GM19328 (cell line): ENCODE data around the gene BBS9.

Experiments
- ATAC-seq: cut with Tn5 transposase; IDR thresholded peaks from one replicate; pipeline ENCODE4 v1.9.1; 2021; ENCODE audit warnings: mild to moderate bottlenecking, moderate library complexity; ENCODE audit not compliant: unreplicated experiment

BBS9 gene

DNA sequence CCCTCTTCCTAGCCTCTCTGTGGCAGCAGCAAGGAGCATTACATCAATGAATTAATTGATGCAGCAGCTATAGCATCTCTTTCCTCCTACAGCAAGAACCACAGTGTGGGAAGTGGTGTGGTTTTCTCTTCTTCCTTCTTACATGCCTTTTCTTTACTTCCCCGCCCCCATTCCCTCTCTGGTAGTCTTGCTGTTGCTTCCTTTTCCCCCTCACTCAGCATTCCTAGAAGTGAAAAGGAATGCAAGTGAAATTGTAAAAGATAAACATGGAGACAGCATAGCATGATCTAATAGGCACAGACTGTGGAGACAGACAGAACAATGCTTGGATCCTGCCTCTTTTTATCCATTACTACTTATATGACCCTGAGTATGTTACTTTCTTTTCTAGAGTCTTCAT is 405.5 kb downstream of the BBS9 start:
- no peak for ATAC-seq

DNA sequence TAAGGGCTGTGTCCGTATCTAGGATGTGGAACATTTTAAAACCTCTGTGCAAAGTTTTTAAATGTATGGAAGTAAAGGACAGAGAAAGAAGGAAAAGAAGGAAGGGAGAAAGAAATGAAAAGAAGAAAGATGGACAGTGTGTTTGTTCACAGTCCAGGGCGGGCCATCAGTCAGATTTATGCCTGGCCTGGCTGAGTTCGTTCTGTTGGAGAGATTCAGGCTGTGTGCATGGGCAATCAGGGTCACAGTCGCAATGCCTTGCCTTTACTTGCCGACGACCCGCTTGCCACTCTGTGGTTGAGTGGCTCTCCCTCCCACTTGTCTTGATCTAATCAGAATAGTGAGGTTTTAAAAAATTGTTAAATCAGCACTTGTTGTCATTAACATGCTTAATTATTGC is 406.6 kb downstream of the BBS9 start:
- no peak for ATAC-seq

DNA sequence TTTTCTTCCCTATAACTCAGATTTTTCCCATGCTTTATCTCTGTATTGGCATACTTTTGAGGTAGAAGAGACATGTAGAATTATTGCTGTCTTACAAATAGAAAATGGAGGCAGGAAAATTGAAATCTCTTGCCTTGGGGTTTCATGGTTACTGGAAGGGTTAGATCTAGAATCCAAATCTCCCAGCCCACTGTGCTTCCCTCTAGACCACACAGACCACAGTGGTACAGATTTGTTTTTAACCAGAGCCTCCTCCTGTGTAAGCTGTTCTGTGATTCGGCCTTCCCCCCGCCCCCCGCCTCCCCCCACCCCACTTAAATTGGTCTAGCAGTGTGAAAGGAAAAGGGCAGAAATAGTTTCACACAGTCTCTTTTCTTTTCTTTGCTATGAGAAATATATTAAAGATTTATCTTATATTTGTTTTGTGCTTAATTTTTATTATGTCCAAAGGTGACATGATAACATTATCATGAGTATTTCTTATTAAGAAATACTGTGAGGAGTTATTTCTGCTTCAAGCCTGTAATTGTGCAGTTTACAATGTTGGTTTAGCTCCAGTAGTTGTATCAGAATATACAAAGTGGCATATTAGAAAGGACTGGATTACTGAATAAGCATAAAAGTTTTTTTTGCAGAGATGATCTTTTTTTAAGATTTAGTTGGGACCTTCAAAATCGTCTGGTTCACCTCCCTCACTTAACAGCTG is 407.2 kb downstream of the BBS9 start:
- ATAC-seq: no peak

- ATAC-seq: no peak
Observed at GRCh38 chr7:33537104-33537477, 407.7 kb downstream of the BBS9 start.

GRCh38 chr7:33539198-33539597 is 409.8 kb downstream of the BBS9 start:
- ATAC-seq: no peak

DNA sequence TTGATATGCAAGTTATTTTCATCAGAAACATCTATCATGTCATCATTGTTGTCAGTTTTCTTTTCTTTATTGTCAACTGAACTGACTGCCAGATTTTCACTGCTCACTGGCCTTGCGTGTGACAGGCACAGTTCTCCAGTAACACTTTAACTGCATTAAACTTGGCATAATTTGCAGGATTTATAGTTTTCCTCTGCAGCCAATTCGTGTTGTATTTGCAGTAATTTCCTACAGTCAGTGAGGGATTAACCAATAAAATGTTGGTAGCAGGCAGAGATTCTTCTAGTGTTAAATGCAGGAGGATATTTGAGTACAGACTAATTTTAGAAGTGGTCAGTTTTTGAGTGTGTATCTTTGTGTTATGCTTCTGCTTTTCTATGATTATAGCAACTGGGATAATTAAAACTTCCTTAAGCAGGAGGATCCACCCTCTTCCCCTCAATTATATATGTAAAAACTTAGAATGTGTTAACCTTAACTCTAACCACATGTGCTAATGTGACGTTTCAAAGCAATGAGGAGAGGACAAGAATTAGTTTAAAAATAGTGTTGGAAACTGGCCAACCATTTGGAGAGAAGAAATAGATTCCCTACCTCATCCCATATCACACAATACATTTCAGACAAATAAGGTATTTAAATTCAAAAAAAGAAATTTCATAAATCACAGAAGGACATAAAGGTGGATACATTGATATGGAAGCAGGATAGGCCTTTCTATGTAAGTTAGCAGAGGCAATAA is 410.5 kb downstream of the BBS9 start:
- no peak for ATAC-seq

DNA sequence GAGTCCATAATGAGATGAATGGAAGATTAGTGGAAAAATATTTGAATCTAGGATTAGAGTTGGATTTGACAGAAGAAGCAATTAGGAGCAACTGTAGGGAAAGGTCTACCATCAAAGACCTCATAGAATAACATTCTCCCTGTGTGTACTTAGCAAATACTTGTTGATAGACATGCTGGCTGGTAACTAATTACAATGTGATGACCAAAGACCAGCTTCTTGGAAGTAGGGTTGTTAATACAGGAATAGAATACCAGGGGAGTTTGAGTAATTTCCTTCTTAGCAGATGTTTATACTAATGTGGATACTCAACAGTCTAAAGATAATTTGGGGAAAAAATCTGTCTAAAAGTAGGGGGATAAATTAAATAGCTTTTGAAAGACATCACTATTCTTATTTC is 418.5 kb downstream of the BBS9 start:
- no peak for ATAC-seq

DNA sequence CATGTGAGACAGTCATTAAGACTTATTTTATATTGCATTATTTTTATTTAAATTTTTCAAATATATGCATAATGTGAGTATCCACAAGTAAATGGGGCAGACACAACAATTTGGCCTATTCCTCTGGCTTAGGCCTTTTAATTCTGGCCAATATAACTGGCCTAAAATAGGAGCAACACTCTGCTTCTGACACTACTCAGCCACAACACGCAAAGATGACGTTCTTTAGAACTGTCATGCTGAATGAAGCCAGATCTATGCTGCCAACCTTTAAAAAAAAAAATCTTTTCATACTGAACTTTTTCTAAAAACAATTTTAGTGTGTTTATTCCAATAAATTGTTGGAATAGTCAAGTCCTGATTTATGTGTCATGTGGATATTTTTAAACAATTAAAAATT is 421.0 kb downstream of the BBS9 start:
- no peak for ATAC-seq

DNA sequence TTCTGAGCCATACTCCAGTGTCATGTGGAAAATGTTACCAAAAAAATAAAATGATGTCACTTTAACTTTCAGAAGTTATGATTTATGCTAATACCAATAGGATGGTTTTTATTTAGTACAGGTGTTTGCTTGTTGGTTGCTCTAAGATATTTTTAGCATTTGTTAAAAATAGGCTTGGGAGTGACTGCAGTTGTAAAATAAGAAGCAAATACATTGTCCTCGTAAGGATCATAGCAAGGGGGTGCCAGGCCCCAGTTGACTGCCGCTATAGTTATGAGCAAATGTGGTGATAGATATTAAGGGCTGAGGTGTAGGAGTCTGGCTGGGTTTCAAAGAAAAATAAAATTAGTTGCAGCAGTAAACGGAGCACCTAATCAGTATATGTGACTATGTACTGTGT is 421.6 kb downstream of the BBS9 start:
- ATAC-seq: no peak

DNA sequence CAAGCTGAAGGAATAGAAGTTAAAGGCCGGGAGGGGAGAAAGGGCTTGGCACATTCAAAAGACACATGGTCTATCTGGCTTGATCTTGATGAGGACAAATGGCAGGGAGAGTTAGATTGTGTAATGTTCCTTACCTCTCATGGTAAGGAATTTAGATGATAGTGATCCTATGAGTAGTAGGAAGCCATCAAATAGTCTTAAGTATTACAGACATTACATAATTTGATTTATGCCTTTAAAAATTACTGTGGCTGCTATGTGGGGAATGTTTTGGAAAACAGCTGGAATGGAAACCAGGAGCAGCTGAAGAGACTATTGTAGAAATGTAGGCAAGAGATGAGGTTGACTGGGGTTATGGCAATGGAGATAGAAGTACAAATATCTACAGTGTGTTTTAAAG is 424.7 kb downstream of the BBS9 start:
- ATAC-seq: no peak

GRCh38 chr7:33554576-33554975 is 425.2 kb downstream of the BBS9 start:
- no peak for ATAC-seq

GRCh38 chr7:33556472-33556871 is 427.1 kb downstream of the BBS9 start:
- ATAC-seq: no peak

GRCh38 chr7:33558549-33559323 is 429.4 kb downstream of the BBS9 start:
- no peak for ATAC-seq

- no peak for ATAC-seq
Observed at GRCh38 chr7:33559324-33559710, 430.0 kb downstream of the BBS9 start.

GRCh38 chr7:33562996-33563395 is 433.6 kb downstream of the BBS9 start:
- no peak for ATAC-seq

GRCh38 chr7:33563651-33564050 is 434.3 kb downstream of the BBS9 start:
- ATAC-seq: no peak

DNA sequence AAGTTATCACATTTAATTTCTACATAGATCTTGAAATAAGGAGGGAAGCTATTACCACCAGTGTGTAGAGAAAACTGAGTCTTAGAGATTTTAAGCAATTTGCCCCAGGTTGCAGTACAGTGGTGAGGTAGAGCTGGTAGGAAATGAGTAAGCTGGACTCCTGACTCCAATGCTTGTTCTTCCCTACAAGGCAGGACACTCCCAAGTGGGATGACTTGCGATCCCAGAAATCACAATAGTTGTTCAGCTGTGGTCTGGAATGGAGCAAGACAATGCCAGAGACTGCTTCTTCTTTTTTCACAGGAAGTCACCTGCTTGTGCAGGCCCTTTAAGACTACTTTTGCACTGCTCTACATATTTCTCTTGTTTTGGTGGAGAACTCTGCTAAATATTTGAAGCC is 448.8 kb downstream of the BBS9 start:
- no peak for ATAC-seq

DNA sequence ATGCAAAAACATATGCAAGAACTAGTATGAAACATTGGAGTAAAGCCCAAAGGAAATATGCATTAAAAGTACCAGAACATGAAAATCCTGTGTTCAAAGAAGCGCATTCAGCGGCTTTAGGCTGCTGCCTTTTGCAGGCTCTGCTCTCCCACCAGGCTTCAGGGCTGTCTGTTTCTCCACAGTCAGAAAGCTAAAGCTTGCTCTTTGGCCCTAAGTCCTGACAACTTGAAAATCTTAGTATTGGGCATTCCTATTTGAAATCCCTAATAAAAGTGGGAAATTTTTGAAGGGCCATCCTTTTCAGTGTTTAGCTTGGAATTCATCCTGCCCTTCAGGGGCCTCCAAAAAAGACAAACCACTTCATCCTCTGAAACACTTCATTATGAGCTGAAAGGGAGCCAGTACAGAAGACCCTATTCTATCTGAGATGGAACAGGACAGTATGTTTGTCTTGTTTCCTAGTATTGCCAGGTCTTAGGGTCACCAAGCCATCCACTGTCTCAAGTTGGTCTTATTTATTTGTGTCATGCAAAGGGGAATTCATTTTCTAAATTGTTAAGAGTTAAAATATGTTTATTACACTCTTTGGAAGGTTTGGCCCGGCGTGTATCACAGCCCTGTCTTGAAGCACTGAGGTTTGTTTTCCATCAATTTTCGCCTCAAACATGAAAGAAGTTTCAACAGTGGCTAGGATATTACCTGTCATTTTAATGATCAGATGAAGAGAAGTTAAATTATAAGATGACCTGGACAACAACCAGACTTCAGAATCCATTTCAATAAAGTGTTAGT is 449.7 kb downstream of the BBS9 start:
- ATAC-seq: no peak

GRCh38 chr7:33579673-33579960 is 450.3 kb downstream of the BBS9 start:
- no peak for ATAC-seq

DNA sequence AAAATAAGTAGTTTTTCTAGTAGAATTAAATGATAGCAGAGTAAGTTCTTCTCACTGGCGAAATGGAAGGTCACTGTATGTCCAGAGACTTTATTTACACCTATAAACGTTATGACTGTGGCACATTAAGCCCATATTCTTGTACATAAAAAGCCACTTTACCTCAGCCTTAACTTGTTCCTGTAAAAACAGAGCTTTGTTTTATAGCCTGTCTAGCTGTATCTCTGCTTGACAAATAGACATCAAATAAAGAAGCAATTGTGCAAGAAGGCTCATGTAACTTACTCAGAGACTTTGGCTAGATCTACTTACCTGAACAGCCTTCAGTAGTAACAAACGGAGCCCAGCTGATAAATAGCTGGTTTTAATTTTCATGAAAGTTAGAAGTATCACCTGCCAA is 451.9 kb downstream of the BBS9 start:
- no peak for ATAC-seq

DNA sequence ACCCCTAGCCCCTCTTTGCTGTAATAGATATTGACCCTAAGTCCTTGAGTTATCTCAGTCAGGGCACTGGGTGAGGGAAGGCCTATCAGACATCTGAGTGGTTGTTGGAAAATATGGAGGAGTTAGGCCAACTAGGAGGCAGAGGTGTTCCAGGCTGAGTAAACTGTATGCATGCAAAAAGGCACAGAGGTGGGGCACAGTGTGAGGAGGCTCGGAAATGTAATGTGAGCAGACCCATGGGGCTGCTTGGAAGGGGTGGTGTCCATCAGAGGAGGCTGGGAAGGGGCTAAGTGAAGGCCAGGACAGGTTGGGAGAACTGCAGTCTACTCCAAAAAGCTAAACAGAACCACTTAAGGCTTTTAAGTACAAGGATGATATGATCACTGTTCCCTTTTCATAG is 452.7 kb downstream of the BBS9 start:
- ATAC-seq: no peak
